PC-9 (cell line): ENCODE measurements around the gene HTRA1. TPM values are rescaled to one million over a fixed set of nuclear protein-coding genes. Genes with fewer than 3 reads are reported as not detected.

Source experiments
- BruUV-seq: library from RNA; stranded (reverse); fragments of 400-500 nt; replicated peaks from 2 replicates; lab custom pipeline; 2021; lab: Mats Ljungman, UMichigan
- CTCF ChIA-PET: fragments of 300-600 bp; sonication (Branson Sonifier 250); formaldehyde crosslinking; loops from one replicate; lab custom pipeline; 2022; ENCODE audit warnings: antibody characterized with exemption; lab: Charles Lee
- POLR2A ChIA-PET: fragments of 300-600 bp; sonication (Branson Sonifier 250); formaldehyde crosslinking; loops from one replicate; lab custom pipeline; 2022; ENCODE audit warnings: antibody characterized with exemption; ENCODE audit not compliant: unreplicated experiment; lab: Charles Lee
- DNase-seq, 2 experiments: peaks; one replicate each; pipeline versions ENCODE4 v3.0.0 to v3.0.0-alpha.2; 2015 to 2022; ENCODE audit warnings: mixed read lengths in 1 of 2
- H2AFZ ChIP-seq: fragments of 200-600 bp; sonication (generic); 2 replicates; pipeline ENCODE4 v1.8.1; 2017; ENCODE audit warnings: antibody characterized with exemption
- H3F3A ChIP-seq: fragments of 200-600 bp; sonication (generic); 2 replicates; pipeline ENCODE4 v1.8.1; 2017; ENCODE audit warnings: antibody characterized with exemption, mild to moderate bottlenecking, low read depth; ENCODE audit not compliant: insufficient read depth
- H3K27ac ChIP-seq: fragments of 200-600 bp; sonication (generic); 2 replicates; pipeline ENCODE4 v1.6.1; 2016; ENCODE audit warnings: mixed run types
- H3K27me3 ChIP-seq: fragments of 200-600 bp; sonication (generic); 2 replicates; pipeline ENCODE4 v1.6.1; 2016; ENCODE audit warnings: low read depth, mixed run types; ENCODE audit not compliant: insufficient read depth
- H3K36me3 ChIP-seq: fragments of 200-600 bp; sonication (generic); 2 replicates; pipeline ENCODE4 v1.6.1; 2016; ENCODE audit warnings: low read depth, mixed run types
- H3K4me1 ChIP-seq: fragments of 200-600 bp; sonication (generic); replicated peaks from 2 replicates; pipeline ENCODE4 v1.6.1; 2016; ENCODE audit warnings: mixed run types; ENCODE audit not compliant: insufficient read depth
- H3K4me2 ChIP-seq: fragments of 200-600 bp; sonication (generic); 2 replicates; pipeline ENCODE4 v1.6.1; 2017; ENCODE audit warnings: mixed run types
- H3K4me3 ChIP-seq: fragments of 200-600 bp; sonication (generic); 2 replicates; pipeline ENCODE4 v1.6.1; 2016; ENCODE audit warnings: mixed run types
- H3K79me2 ChIP-seq: fragments of 200-600 bp; sonication (generic); 2 replicates; pipeline ENCODE4 v1.6.1; 2017; ENCODE audit warnings: low read depth, mixed run types
- H3K9me2 ChIP-seq: fragments of 200-600 bp; sonication (generic); 2 replicates; pipeline ENCODE4 v1.8.1; 2017; ENCODE audit warnings: mild to moderate bottlenecking; ENCODE audit not compliant: insufficient read depth
- H3K9me3 ChIP-seq: fragments of 200-600 bp; sonication (generic); 2 replicates; pipeline ENCODE4 v1.8.1; 2016; ENCODE audit warnings: low read depth; ENCODE audit not compliant: insufficient read depth
- H4K20me1 ChIP-seq: fragments of 200-600 bp; sonication (generic); 2 replicates; pipeline ENCODE4 v1.8.1; 2017; ENCODE audit not compliant: insufficient read depth
- CTCF ChIP-seq: fragments of 200-600 bp; sonication (generic); conservative IDR thresholded peaks from 2 replicates; pipeline ENCODE4 v1.6.1; 2017; ENCODE audit warnings: mixed run types, antibody characterized with exemption, mild to moderate bottlenecking, moderate library complexity
- EZH2 ChIP-seq: fragments of 200-600 bp; sonication (generic); IDR thresholded peaks from 2 replicates; pipeline ENCODE4 v1.8.0; 2017; ENCODE audit warnings: antibody characterized with exemption, low read depth
- intact Hi-C: fragments of 100-400 bp; cut with micrococcal nuclease; formaldehyde crosslinking; loops from one replicate; pipeline ENCODE4 v1.10.0; 2022; ENCODE audit not compliant: unreplicated experiment
- total RNA-seq: library from RNA; stranded (reverse); gene quantifications from 2 replicates; pipeline ENCODE4 v1.2.3, GENCODE V29; 2021

Gene HTRA1
- total RNA-seq, 1 experiment from 2014 or later, result 18.0 TPM

GRCh38 chr10:122478971-122479370 lies 17.6 kb downstream of the HTRA1 start:
- Histone ChIP-seq H3K9me3 (no peaks in the 10 kb centered on the region), H2AFZ (no peak overlapping the region), H3K79me2 (no peaks in the 10 kb centered on the region), H3K4me2 (no peak overlapping the region), H3K36me3 (no peaks in the 10 kb centered on the region), H3K4me3 (no peak overlapping the region), H4K20me1 (no peaks in the 10 kb centered on the region), H3K4me1 (no peaks in the 10 kb centered on the region), H3F3A (no peaks in the 10 kb centered on the region), H3K27me3 (no peaks in the 10 kb centered on the region), H3K9me2 (no peaks in the 10 kb centered on the region), H3K27ac (no peak overlapping the region)
- TF ChIP-seq CTCF (no peak), EZH2 (no peak)
- intact Hi-C loops, result no loop called here
- POLR2A ChIA-PET, result no interaction called here
- no peak for DNase-seq
- no TSS peak for BruUV-seq
- CTCF ChIA-PET, result no interaction called here

- TF ChIP-seq CTCF (no peak), EZH2 (no peak)
- Histone ChIP-seq H3F3A (no peaks in the 10 kb centered on the region), H3K27ac (no peak overlapping the region), H3K4me2 (no peak overlapping the region), H3K4me1 (no peaks in the 10 kb centered on the region), H3K36me3 (no peaks in the 10 kb centered on the region), H3K9me2 (no peaks in the 10 kb centered on the region), H4K20me1 (no peaks in the 10 kb centered on the region), H3K79me2 (no peaks in the 10 kb centered on the region), H3K9me3 (no peaks in the 10 kb centered on the region), H2AFZ (no peak overlapping the region), H3K27me3 (no peaks in the 10 kb centered on the region), H3K4me3 (no peak overlapping the region)
- intact Hi-C loops, result no loop called here
- ChIA-PET POLR2A (no interaction called here), CTCF (no interaction called here)
- no peak for DNase-seq
- no TSS peak for BruUV-seq
These were observed 18.9 kb downstream of the HTRA1 start for GRCh38 chr10:122480146-122480833.

- Histone ChIP-seq H3K4me3 (no peak overlapping the region), H3K9me3 (no peaks in the 10 kb centered on the region), H3K27ac (no peak overlapping the region), H3F3A (no peaks in the 10 kb centered on the region), H2AFZ (no peak overlapping the region), H3K36me3 (no peaks in the 10 kb centered on the region), H4K20me1 (no peaks in the 10 kb centered on the region), H3K4me1 (no peaks in the 10 kb centered on the region), H3K4me2 (no peak overlapping the region), H3K27me3 (no peaks in the 10 kb centered on the region), H3K79me2 (no peaks in the 10 kb centered on the region), H3K9me2 (no peaks in the 10 kb centered on the region)
- TF ChIP-seq EZH2 (no peak), CTCF (no peak)
- ChIA-PET CTCF (no interaction called here), POLR2A (no interaction called here)
- intact Hi-C loops, result no loop called here
- BruUV-seq, result no TSS peak
- DNase-seq, result no peak
These were observed 20.1 kb downstream of the HTRA1 start for GRCh38 chr10:122481296-122482056.
